Measurements from ENCODE around the gene RAMACL. TPM values are rescaled to one million over a fixed set of nuclear protein-coding genes. Genes with fewer than 3 reads are reported as not detected.

RAMACL gene
- total and polyA plus RNA-seq, 7 donors = 0.17 to 1.3 (median 0.48) TPM

- H3K27me3 ChIP-seq (ENCODE audit: insufficient read depth in 3 of 3, low read length in 2 of 3) = no peaks in the 10 kb centered on the region
- DNase-seq = no peak
- peak in 1 of 4 donors; percentile 31 for ATAC-seq
- no peak for TF ChIP-seq CTCF (IDR thresholded peaks at IDR 0.05)
- no peaks in the 10 kb centered on the region for H3K9me3 ChIP-seq
- intact Hi-C loops (cut with DNase I) = no loop called here
- H3K4me1 ChIP-seq = no peaks in the 10 kb centered on the region
- peak overlapping the region; percentile 58 for H3K27ac ChIP-seq
- peaks cover 2 to 5% of the 10 kb centered on the region in 2 donors for H3K36me3 ChIP-seq (ENCODE audit: insufficient read depth in 1 of 2, low read depth in 1 of 2)
- no peak overlapping the region for H3K4me3 ChIP-seq
- WGBS, 3 donors = 70 to 71% (median 70%) methylated on average over 5 of the region's 5 CpGs
These were observed 12.7 kb upstream of the RAMACL start for GRCh38 chr6:166599205-166599604.

GRCh38 chr6:166598441-166599138 is 12.1 kb upstream of the RAMACL start:
- intact Hi-C loops (cut with DNase I) = no loop called here
- ATAC-seq = peak in 3 of 4 donors; percentile 57 to 77 (median 62)
- peaks cover 2 to 5% of the 10 kb centered on the region in 2 donors for H3K36me3 ChIP-seq (ENCODE audit: insufficient read depth in 1 of 2, low read depth in 1 of 2)

GRCh38 chr6:166597711-166598440 is 11.4 kb upstream of the RAMACL start:
- no peak for ATAC-seq
- WGBS, 3 donors = 71 to 80% (median 76%) methylated on average over 10 of the region's 10 CpGs
- no peak for DNase-seq
- no peaks in the 10 kb centered on the region for H3K4me1 ChIP-seq
- H3K36me3 ChIP-seq (ENCODE audit: insufficient read depth in 1 of 2, low read depth in 1 of 2) = peaks cover 2 to 5% of the 10 kb centered on the region in 2 donors
- no peaks in the 10 kb centered on the region for H3K9me3 ChIP-seq
- H3K4me3 ChIP-seq = no peak overlapping the region
- no peak for TF ChIP-seq CTCF (IDR thresholded peaks at IDR 0.05)
- H3K27ac ChIP-seq = peak overlapping the region; percentile 30
- intact Hi-C loops (cut with DNase I) = no loop called here
- no peaks in the 10 kb centered on the region for H3K27me3 ChIP-seq (ENCODE audit: insufficient read depth in 3 of 3, low read length in 2 of 3)

More at GRCh38 chr6:166598441-166599138, 12.1 kb upstream of the RAMACL start:
- 68 to 79% (median 73%) methylated on average over 11 of the region's 11 CpGs for WGBS, 3 donors
- peak in 1 of 2 donors; percentile 50 for DNase-seq
- Histone ChIP-seq H3K4me1 (no peaks in the 10 kb centered on the region), H3K4me3 (no peak overlapping the region), H3K27ac (peak overlapping the region; percentile 58), H3K9me3 (no peaks in the 10 kb centered on the region), H3K27me3 (ENCODE audit: insufficient read depth in 3 of 3, low read length in 2 of 3) (no peaks in the 10 kb centered on the region)
- no peak for TF ChIP-seq CTCF (IDR thresholded peaks at IDR 0.05)

- DNase-seq (no peak), ATAC-seq (no peak)
- peaks cover 2 to 5% of the 10 kb centered on the region in 2 donors for H3K36me3 ChIP-seq (ENCODE audit: insufficient read depth in 1 of 2, low read depth in 1 of 2)
- peaks cover 6% of the 10 kb centered on the region for H3K4me1 ChIP-seq
- intact Hi-C loops (cut with DNase I) = no loop called here
- TF ChIP-seq CTCF (IDR thresholded peaks at IDR 0.05) = no peak
- H3K4me3 ChIP-seq = no peak overlapping the region
- peak overlapping the region; percentile 7 for H3K27ac ChIP-seq
- WGBS, 3 donors = 88 to 93% (median 91%) methylated on average over 15 of the region's 15 CpGs
- no peaks in the 10 kb centered on the region for H3K9me3 ChIP-seq
- no peaks in the 10 kb centered on the region for H3K27me3 ChIP-seq (ENCODE audit: insufficient read depth in 3 of 3, low read length in 2 of 3)
These were observed 10.5 kb upstream of the RAMACL start for GRCh38 chr6:166596776-166597507.

Measured in psoas muscle (tissue), 8 donors.